HEK293 (cell line): Measurements from ENCODE around the gene USP16.

Experiments used
- CTCF ChIA-PET: fragments of 350-600 bp; formaldehyde crosslinking; extraction: SDS; loops from one replicate; lab custom pipeline; 2021; ENCODE audit warnings: antibody characterized with exemption; lab: Yijun Ruan, JAX
- POLR2A ChIA-PET: fragments of 300-600 bp; formaldehyde crosslinking; extraction: SDS; loops from one replicate; lab custom pipeline; 2020; ENCODE audit warnings: antibody characterized with exemption, inconsistent platforms; lab: Yijun Ruan, JAX
- H3K27ac ChIP-seq: fragments of 200-500 bp; sonication (Bioruptor generic); 2 replicates; pipeline ENCODE4 v1.5.1; 2014; ENCODE audit warnings: low read depth, low read length, control low read depth, inconsistent platforms; ENCODE audit errors: extremely low read depth
- H3K36me3 ChIP-seq, 2 experiments: fragments of 200-500 bp in 1 of 2; sonication (Bioruptor generic) in 1 of 2; 1 replicate in 1 of 2; 2 replicates in 1 of 2; pipeline ENCODE4 v1.5.1; 2014 to 2017; ENCODE audit warnings: inconsistent platforms in 2 of 2, low read length in 2 of 2; ENCODE audit not compliant: control insufficient read depth in 2 of 2, insufficient read depth in 1 of 2
- H3K4me1 ChIP-seq: fragments of 200-500 bp; sonication (Bioruptor generic); 2 replicates; pipeline ENCODE4 v1.5.1; 2014; ENCODE audit warnings: mild to moderate bottlenecking, low read length, inconsistent platforms; ENCODE audit not compliant: control insufficient read depth, insufficient read depth
- H3K4me3 ChIP-seq: 2 replicates; pipeline ENCODE4 v1.5.1; 2011; ENCODE audit warnings: low read depth, mild to moderate bottlenecking, control low read depth, low read length, moderate library complexity
- H3K9me3 ChIP-seq: fragments of 200-500 bp; sonication (Bioruptor generic); 2 replicates; pipeline ENCODE4 v1.5.1; 2014; ENCODE audit warnings: low read depth, low read length, inconsistent platforms; ENCODE audit not compliant: control insufficient read depth, insufficient read depth
- BCL11B ChIP-seq: fragments of 450-650 bp; formaldehyde crosslinking; IDR thresholded peaks from 2 replicates; pipeline ENCODE4 v1.5.1; 2016; ENCODE audit warnings: low read depth, missing biosample characterization, missing genetic modification characterization
- GLIS2 ChIP-seq: fragments of 450-650 bp; formaldehyde crosslinking; IDR thresholded peaks from 2 replicates; pipeline ENCODE4 v1.5.1; 2016; ENCODE audit warnings: missing biosample characterization, missing genetic modification characterization
- KLF8 ChIP-seq: fragments of 450-650 bp; formaldehyde crosslinking; IDR thresholded peaks from 2 replicates; pipeline ENCODE4 v1.5.1; 2016; ENCODE audit warnings: missing biosample characterization, missing genetic modification characterization
- YY1 ChIP-seq: fragments of 450-650 bp; formaldehyde crosslinking; IDR thresholded peaks from 2 replicates; pipeline ENCODE4 v1.5.1; 2018; ENCODE audit warnings: missing biosample characterization, missing genetic modification characterization
- ZBTB17 ChIP-seq: fragments of 450-650 bp; formaldehyde crosslinking; IDR thresholded peaks from 2 replicates; pipeline ENCODE4 v1.5.1; 2016; ENCODE audit warnings: missing biosample characterization, missing genetic modification characterization
- ZNF16 ChIP-seq: fragments of 450-650 bp; formaldehyde crosslinking; IDR thresholded peaks from 2 replicates; pipeline ENCODE4 v1.5.1; 2016; ENCODE audit warnings: low read depth, missing biosample characterization, missing genetic modification characterization
- ZNF184 ChIP-seq: fragments of 450-650 bp; IDR thresholded peaks from 2 replicates; pipeline ENCODE4 v1.5.1; 2018; ENCODE audit warnings: missing biosample characterization, mild to moderate bottlenecking, missing genetic modification characterization
- ZNF221 ChIP-seq: fragments of 450-650 bp; formaldehyde crosslinking; IDR thresholded peaks from 2 replicates; pipeline ENCODE4 v1.5.1; 2017; ENCODE audit warnings: missing biosample characterization, missing genetic modification characterization, borderline replicate concordance
- ZNF24 ChIP-seq: fragments of 450-650 bp; formaldehyde crosslinking; IDR thresholded peaks from 2 replicates; pipeline ENCODE4 v1.5.1; 2016; ENCODE audit warnings: missing biosample characterization, missing genetic modification characterization
- ZNF423 ChIP-seq: fragments of 450-650 bp; formaldehyde crosslinking; IDR thresholded peaks from 2 replicates; pipeline ENCODE4 v1.5.1; 2016; ENCODE audit warnings: missing biosample characterization, missing genetic modification characterization
- ZNF48 ChIP-seq: fragments of 450-650 bp; formaldehyde crosslinking; IDR thresholded peaks from 2 replicates; pipeline ENCODE4 v1.5.1; 2016; ENCODE audit warnings: missing biosample characterization, missing genetic modification characterization
- ZNF654 ChIP-seq: fragments of 450-650 bp; formaldehyde crosslinking; IDR thresholded peaks from 2 replicates; pipeline ENCODE4 v1.5.1; 2016; ENCODE audit warnings: low read depth, missing biosample characterization, missing genetic modification characterization
- ZNF707 ChIP-seq: fragments of 450-650 bp; formaldehyde crosslinking; IDR thresholded peaks from 2 replicates; pipeline ENCODE4 v1.5.1; 2016; ENCODE audit warnings: missing biosample characterization, missing genetic modification characterization
- ZNF792 ChIP-seq: fragments of 450-650 bp; formaldehyde crosslinking; IDR thresholded peaks from 2 replicates; pipeline ENCODE4 v1.5.1; 2016; ENCODE audit warnings: missing biosample characterization, missing genetic modification characterization
- TF ChIP-seq, protein P1 (sequence below): fragments of 450-650 bp; formaldehyde crosslinking; IDR thresholded peaks from 2 replicates; pipeline ENCODE4 v1.5.1; 2016; ENCODE audit warnings: missing biosample characterization, missing genetic modification characterization
- TF ChIP-seq, protein P2 (sequence below): fragments of 450-650 bp; formaldehyde crosslinking; IDR thresholded peaks from 2 replicates; pipeline ENCODE4 v1.5.1; 2016; ENCODE audit warnings: missing biosample characterization, missing genetic modification characterization
- TF ChIP-seq, protein P3 (sequence below): fragments of 450-650 bp; formaldehyde crosslinking; IDR thresholded peaks from 2 replicates; pipeline ENCODE4 v1.5.1; 2016; ENCODE audit warnings: missing biosample characterization, missing genetic modification characterization, low read depth
- TF ChIP-seq, protein P4 (sequence below): fragments of 450-650 bp; formaldehyde crosslinking; IDR thresholded peaks from 2 replicates; pipeline ENCODE4 v1.5.1; 2016; ENCODE audit warnings: missing biosample characterization, missing genetic modification characterization, low read depth

USP16 gene

DNA sequence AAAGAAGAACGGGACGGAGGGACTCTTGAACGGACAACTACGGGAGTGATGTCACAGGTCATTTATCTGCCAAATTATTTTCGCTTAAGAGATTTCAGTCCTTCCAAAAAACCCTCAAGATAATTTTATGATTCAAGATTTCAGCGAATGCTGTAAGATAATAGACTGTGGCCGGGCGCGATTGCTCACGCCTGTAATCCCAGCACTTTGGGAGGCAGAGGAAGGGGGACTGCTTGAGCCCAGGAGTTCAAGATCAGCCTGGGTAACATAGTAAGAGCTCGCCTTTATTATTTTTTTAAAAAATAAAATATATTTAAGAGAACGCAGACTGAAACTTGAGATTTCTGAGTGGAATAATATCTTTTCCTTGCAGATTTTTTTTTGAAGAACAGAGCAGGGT is 5.9 kb upstream of the USP16 start:
- H3K36me3 ChIP-seq, result no peaks in the 10 kb centered on the region
- CTCF ChIA-PET, result no interaction called here
- no peaks in the 10 kb centered on the region for H3K9me3 ChIP-seq
- TF ChIP-seq ZBTB17 (tag by site-specific recombination) (peak; percentile 83), KLF8 (0 out of 2 replicates have a peak, but pooled peaks have one; percentile 3), ZNF792 (tag by site-specific recombination) (no peak)
- TF ChIP-seq, protein P1, sequence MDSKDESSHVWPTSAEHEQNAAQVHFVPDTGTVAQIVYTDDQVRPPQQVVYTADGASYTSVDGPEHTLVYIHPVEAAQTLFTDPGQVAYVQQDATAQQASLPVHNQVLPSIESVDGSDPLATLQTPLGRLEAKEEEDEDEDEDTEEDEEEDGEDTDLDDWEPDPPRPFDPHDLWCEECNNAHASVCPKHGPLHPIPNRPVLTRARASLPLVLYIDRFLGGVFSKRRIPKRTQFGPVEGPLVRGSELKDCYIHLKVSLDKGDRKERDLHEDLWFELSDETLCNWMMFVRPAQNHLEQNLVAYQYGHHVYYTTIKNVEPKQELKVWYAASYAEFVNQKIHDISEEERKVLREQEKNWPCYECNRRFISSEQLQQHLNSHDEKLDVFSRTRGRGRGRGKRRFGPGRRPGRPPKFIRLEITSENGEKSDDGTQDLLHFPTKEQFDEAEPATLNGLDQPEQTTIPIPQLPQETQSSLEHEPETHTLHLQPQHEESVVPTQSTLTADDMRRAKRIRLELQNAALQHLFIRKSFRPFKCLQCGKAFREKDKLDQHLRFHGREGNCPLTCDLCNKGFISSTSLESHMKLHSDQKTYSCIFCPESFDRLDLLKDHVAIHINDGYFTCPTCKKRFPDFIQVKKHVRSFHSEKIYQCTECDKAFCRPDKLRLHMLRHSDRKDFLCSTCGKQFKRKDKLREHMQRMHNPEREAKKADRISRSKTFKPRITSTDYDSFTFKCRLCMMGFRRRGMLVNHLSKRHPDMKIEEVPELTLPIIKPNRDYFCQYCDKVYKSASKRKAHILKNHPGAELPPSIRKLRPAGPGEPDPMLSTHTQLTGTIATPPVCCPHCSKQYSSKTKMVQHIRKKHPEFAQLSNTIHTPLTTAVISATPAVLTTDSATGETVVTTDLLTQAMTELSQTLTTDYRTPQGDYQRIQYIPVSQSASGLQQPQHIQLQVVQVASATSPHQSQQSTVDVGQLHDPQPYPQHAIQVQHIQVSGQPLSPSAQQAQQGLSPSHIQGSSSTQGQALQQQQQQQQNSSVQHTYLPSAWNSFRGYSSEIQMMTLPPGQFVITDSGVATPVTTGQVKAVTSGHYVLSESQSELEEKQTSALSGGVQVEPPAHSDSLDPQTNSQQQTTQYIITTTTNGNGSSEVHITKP (tag by site-specific recombination), result peak; percentile 71
- peak overlapping the region; percentile 90 for H3K4me3 ChIP-seq
- POLR2A ChIA-PET, result interaction anchor here (1.0 to 3.0 kb wide), 9 partner anchors 11 to 55 kb away, joined by 3 to 57 read pairs (median 7); partner anchors contain the start of genes CCT8 and LTN1
- H3K4me1 ChIP-seq, result no peaks in the 10 kb centered on the region
- peak overlapping the region; percentile 77; the same call in 1 of the 2 replicates for H3K27ac ChIP-seq

DNA sequence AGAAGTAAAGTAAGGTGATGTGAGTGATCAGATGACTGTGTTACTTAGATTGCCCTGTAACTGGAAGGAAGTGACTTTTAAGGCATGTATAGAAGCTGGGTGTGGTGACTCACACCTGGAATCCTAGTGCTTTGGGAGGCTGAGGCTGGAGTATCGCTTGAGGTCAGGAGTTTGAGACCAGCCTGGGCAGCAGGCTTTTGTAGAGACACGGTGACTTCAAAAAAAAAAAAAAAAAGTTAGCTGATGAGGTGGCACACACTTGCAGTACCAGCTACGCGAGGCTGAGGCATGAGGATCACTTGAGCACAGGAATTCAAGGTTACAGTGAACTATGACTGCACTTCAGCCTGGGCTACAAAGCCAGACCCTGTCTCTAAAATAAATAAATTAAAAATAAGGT is 2.3 kb upstream of the USP16 start:
- H3K4me1 ChIP-seq, result peaks cover 5% of the 10 kb centered on the region; the same call in 1 of the 2 replicates
- no peaks in the 10 kb centered on the region for H3K9me3 ChIP-seq
- no peaks in the 10 kb centered on the region for H3K36me3 ChIP-seq
- TF ChIP-seq ZNF221 (tag by site-specific recombination) (no peak), BCL11B (no peak), ZNF654 (tag by site-specific recombination) (no peak), ZNF423 (tag by site-specific recombination) (no peak), ZNF16 (no peak), YY1 (tag by site-specific recombination) (no peak)
- TF ChIP-seq, all 188 proteins: peak for 0
- H3K27ac ChIP-seq, result no peak overlapping the region
- ChIA-PET POLR2A (interaction anchor here (0.7 to 6.1 kb wide), 3 partner anchors 9 to 30 kb away, joined by 3 to 100 read pairs (median 4); partner anchors contain the start of gene LTN1), CTCF (no interaction called here)
- no peak overlapping the region for H3K4me3 ChIP-seq

DNA sequence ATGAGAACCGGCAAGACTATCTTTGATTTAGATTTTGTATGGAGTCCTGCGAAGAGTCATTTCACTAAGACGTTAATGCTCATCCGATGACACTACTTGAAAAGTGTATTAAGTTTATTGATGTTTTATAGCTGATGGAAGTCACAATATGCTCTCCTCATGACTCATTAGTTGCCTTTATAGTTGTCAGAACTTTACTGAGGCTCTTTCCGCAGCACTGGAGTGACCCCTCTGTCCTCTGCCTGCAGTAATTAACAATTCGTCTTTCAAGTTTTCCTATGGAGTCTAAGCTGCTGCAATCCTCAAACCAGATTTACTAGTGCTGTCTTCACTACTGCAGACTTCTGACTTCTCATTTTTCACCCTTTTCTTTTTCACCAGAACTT is 853 bp downstream of the USP16 start:
- Histone ChIP-seq H3K36me3 (peaks cover 14 to 20% of the 10 kb centered on the region in 2 experiments), H3K27ac (peak overlapping the region; percentile 89), H3K4me3 (peak overlapping the region; percentile 84), H3K4me1 (peaks cover 5% of the 10 kb centered on the region; the same call in 1 of the 2 replicates), H3K9me3 (no peaks in the 10 kb centered on the region)
- ChIA-PET CTCF (interaction anchor here (0.6 kb wide), 1 partner anchor 51 kb away, joined by 3 read pairs; no protein-coding TSS in a partner anchor), POLR2A (interaction anchor here (0.6 to 6.1 kb wide), 8 partner anchors 13 to 78 kb away, joined by 3 to 100 read pairs (median 6); partner anchors contain the start of genes CCT8 and LTN1)
- TF ChIP-seq ZNF48 (tag by site-specific recombination), result no peak
- TF ChIP-seq GLIS2, result no peak
- TF ChIP-seq KLF8, result no peak
- TF ChIP-seq, protein P2, sequence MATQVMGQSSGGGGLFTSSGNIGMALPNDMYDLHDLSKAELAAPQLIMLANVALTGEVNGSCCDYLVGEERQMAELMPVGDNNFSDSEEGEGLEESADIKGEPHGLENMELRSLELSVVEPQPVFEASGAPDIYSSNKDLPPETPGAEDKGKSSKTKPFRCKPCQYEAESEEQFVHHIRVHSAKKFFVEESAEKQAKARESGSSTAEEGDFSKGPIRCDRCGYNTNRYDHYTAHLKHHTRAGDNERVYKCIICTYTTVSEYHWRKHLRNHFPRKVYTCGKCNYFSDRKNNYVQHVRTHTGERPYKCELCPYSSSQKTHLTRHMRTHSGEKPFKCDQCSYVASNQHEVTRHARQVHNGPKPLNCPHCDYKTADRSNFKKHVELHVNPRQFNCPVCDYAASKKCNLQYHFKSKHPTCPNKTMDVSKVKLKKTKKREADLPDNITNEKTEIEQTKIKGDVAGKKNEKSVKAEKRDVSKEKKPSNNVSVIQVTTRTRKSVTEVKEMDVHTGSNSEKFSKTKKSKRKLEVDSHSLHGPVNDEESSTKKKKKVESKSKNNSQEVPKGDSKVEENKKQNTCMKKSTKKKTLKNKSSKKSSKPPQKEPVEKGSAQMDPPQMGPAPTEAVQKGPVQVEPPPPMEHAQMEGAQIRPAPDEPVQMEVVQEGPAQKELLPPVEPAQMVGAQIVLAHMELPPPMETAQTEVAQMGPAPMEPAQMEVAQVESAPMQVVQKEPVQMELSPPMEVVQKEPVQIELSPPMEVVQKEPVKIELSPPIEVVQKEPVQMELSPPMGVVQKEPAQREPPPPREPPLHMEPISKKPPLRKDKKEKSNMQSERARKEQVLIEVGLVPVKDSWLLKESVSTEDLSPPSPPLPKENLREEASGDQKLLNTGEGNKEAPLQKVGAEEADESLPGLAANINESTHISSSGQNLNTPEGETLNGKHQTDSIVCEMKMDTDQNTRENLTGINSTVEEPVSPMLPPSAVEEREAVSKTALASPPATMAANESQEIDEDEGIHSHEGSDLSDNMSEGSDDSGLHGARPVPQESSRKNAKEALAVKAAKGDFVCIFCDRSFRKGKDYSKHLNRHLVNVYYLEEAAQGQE (tag by site-specific recombination), result no peak
- TF ChIP-seq, protein P3, sequence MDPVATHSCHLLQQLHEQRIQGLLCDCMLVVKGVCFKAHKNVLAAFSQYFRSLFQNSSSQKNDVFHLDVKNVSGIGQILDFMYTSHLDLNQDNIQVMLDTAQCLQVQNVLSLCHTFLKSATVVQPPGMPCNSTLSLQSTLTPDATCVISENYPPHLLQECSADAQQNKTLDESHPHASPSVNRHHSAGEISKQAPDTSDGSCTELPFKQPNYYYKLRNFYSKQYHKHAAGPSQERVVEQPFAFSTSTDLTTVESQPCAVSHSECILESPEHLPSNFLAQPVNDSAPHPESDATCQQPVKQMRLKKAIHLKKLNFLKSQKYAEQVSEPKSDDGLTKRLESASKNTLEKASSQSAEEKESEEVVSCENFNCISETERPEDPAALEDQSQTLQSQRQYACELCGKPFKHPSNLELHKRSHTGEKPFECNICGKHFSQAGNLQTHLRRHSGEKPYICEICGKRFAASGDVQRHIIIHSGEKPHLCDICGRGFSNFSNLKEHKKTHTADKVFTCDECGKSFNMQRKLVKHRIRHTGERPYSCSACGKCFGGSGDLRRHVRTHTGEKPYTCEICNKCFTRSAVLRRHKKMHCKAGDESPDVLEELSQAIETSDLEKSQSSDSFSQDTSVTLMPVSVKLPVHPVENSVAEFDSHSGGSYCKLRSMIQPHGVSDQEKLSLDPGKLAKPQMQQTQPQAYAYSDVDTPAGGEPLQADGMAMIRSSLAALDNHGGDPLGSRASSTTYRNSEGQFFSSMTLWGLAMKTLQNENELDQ (tag by site-specific recombination), result no peak
- TF ChIP-seq ZNF184 (tag by site-specific recombination), result 0 out of 2 replicates have a peak, but pooled peaks have one; percentile 59
- TF ChIP-seq ZNF707 (tag by site-specific recombination), result no peak
- no peak for TF ChIP-seq ZNF24 (tag by site-specific recombination)
- TF ChIP-seq, protein P4, sequence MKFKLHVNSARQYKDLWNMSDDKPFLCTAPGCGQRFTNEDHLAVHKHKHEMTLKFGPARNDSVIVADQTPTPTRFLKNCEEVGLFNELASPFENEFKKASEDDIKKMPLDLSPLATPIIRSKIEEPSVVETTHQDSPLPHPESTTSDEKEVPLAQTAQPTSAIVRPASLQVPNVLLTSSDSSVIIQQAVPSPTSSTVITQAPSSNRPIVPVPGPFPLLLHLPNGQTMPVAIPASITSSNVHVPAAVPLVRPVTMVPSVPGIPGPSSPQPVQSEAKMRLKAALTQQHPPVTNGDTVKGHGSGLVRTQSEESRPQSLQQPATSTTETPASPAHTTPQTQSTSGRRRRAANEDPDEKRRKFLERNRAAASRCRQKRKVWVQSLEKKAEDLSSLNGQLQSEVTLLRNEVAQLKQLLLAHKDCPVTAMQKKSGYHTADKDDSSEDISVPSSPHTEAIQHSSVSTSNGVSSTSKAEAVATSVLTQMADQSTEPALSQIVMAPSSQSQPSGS (tag by site-specific recombination), result no peak
